Mucosa of gallbladder (tissue), 1 donor: ENCODE measurements around the gene ZCCHC3. TPM values are rescaled to one million over a fixed set of nuclear protein-coding genes. Genes with fewer than 3 reads are reported as not detected.
A peak's percentile ranks its signal among the peaks of the same experiment; 100 is the strongest.
"Not testable (repeated sequence)": the region's sequence is repeated elsewhere in the genome, so short reads cannot be mapped to it uniquely, and the experiment has no call there.

Experiments used
- DNase-seq: peaks from one replicate; pipeline ENCODE4 v3.0.0-alpha.2; 2020; ENCODE audit warnings: low spot score
- total RNA-seq: library from RNA; stranded (reverse); gene quantifications from one replicate; pipeline ENCODE4 v1.2.1, GENCODE V29; 2021
- donor health status: DM: no; HTN: no; CAD: no.

Gene ZCCHC3, protein sequence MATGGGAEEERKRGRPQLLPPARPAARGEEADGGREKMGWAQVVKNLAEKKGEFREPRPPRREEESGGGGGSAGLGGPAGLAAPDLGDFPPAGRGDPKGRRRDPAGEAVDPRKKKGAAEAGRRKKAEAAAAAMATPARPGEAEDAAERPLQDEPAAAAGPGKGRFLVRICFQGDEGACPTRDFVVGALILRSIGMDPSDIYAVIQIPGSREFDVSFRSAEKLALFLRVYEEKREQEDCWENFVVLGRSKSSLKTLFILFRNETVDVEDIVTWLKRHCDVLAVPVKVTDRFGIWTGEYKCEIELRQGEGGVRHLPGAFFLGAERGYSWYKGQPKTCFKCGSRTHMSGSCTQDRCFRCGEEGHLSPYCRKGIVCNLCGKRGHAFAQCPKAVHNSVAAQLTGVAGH
- 16.7 TPM for total RNA-seq

DNA sequence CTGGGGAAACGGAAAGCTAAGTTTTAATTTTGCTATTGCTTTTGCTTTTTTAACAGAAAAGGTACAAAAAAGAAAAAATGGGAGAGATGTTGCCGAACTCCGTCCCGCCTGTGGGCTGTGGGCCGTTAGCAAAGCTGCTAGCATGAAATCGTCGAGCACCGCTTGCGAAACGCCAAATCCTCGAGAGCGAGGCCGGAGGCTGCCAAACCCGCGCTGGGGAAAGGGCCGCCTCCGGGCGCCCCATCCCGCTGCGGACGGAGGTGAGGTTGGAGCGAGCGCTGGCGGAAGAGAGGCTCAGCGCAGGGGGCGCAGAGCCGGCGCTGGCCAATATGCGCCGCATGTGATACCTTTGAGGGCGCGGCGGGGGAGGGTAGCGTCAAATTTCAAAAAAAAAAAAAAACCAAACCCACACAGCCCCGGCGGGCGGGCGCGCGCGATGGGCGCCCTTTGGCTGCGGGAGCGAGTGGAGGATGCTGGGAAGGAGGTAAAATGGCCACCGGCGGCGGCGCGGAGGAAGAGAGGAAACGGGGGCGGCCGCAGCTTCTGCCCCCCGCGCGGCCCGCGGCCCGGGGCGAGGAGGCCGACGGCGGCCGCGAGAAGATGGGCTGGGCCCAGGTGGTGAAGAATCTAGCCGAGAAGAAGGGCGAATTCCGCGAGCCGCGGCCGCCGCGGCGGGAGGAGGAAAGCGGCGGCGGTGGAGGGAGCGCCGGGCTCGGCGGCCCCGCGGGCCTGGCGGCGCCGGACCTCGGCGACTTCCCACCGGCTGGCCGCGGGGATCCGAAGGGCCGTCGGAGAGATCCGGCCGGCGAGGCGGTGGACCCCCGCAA, at the start of gene ZCCHC3:
TSS of gene ZCCHC3 (plus strand) at position 473 of the 827 bp plus-strand sequence. CDS start at position 490, 17 bp downstream.
- DNase-seq = peak; percentile 82

DNA sequence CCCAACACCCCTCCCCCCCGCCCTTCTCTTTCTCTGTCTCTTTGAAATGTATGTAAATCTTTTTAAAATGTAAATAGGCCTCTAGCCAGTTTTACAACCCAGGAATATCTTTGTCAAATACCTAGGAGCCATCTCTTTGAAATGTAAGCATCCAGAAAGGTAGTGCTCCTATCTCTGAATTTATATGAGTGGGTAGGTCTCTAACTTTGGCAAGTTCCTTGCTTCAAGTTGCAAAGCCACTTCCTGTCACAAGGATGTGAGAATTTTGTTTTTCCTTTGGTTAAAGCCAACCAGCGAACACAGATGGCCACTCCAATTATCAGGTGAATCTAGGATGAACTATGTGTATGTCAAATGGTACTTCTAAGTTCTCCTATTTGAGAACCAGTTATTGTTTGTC, 46.0 kb upstream of the ZCCHC3 start:
- no peak for DNase-seq

DNA sequence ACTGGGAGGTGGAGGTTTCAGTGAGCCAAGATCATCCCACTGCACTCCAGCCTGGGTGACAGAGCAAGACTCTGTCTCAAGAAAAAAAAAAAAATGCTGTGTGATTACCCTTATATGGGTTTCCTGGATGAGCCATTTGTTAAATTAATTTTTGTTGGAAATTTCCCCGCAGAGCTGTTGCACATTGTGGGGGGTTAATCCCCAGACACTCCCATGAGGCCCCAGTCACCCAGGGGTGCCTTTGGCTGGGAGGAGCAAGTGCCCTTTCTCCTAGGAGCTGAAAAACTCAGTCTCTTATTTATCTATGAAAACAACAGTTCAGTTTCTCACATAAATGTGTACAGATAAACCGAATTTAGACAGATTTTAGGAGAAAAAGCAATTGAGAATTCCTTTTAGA, 44.6 kb upstream of the ZCCHC3 start:
- DNase-seq = no peak

DNA sequence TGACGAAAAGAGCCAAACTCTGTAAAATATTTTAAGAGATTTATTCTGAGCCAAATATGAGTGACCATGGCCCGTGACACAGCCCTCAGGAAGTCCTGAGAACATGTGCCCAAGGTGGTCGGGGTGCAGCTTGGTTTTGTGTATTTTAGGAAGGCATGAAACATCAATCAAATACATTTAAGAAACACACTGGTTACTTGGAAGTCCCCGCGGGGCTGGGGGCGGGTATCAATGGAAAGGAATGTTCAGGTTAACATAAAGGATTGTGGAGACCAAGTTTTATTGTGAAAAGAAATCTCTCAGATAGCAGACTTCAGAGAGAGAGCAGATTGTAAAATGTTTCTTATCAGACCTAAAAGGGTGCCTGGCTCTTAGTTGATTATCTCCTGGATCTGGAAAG, 43.9 kb upstream of the ZCCHC3 start:
- DNase-seq = not testable (repeated sequence)

GRCh38 chr20:257419-257818, 40.0 kb upstream of the ZCCHC3 start, which contains the start of gene DEFB132:
TSS of gene DEFB132 (plus strand) at chr20:257724. CDS start at chr20:257779, 55 bp downstream.
- DNase-seq = peak; percentile 45

GRCh38 chr20:258269-258858, 39.0 kb upstream of the ZCCHC3 start:
- DNase-seq = no peak

GRCh38 chr20:258963-259362, 38.4 kb upstream of the ZCCHC3 start:
- no peak for DNase-seq

DNA sequence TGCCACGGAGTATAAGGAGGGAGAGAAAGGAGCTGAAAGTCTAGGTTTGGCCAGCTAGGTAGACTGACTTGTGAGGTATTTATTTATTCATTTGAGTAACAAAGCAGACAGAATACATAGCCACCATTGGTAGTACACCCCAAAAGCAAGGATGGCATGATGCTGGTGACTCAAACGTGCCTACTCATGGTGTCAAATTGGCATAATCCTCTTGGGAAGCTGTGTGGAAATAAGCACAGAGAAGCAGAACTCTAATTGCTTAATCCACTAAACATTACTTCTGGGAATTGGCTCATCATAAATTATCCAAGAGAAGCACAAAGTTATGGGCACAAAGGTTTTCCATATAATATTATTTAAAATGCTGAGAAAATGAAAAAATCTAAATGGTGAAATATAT, 37.4 kb upstream of the ZCCHC3 start:
- no peak for DNase-seq

DNA sequence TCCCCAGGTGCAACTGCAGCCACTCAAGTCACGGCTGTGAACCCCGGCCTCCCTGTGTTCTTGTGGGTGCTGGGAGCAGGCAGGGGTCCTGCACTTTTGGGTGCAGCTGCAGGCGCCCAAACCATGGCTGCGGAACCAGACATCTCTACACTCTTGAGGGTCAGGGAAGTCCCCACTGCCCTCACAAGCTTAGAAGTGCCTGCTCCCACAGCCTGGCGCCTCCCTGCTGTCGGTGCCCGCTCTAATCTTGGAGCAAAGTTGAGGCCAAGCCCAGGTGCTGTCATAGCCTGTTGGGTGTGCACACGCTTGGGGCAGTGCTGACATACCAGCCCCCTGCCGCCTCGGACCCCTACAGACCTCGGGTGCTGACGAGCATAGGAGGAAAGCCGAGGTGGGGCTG, 33.7 kb upstream of the ZCCHC3 start:
- DNase-seq = no peak

- peak; percentile 78 for DNase-seq
These were observed 30.5 kb upstream of the ZCCHC3 start for GRCh38 chr20:266596-267562.

- DNase-seq = peak; percentile 4
These were observed 26.9 kb upstream of the ZCCHC3 start for GRCh38 chr20:270517-270916.

GRCh38 chr20:271069-271468, 26.3 kb upstream of the ZCCHC3 start:
- DNase-seq = peak; percentile 5

DNA sequence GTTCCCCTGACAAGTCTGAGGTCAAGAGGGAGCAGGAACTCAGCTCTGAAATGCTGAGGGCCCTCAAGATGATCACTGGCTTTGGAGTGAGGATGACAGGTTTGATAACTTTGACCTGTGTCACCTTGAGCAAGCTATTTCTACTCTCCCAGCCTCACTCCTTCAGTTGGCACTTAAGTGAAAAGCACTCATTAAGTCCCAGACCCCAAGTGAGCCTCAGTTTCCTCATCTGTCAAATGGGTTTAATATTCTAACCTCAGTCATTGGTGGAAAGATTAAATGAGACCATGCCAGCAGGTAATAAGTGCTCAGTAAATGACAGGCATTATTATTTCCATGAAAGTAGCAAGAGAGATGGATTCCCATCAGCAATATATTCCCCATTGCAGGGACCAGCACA, 25.8 kb upstream of the ZCCHC3 start:
- DNase-seq = peak; percentile 4

- DNase-seq = peak; percentile 6
These were observed 24.7 kb upstream of the ZCCHC3 start for GRCh38 chr20:272718-273117.

DNA sequence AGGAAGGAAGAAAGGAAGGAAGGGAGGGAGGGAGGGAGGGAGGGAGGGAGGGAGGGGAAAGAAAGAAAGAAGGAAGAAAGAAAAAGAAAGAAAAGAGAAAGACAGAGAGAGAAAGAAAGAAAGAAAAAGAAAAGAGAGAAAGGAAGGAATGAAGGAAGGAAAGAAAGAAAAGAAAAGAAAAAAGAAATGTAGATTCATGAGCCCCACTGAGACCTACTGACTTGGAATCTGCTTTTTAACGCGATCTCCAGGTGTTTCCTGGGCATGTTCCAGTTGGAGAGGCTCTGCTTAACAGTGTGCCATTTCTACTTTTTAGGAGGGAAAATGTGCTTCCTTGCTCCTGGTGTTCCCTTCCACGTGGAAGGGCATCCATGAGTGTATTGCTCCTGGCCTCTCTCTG, 23.5 kb upstream of the ZCCHC3 start:
- DNase-seq = no peak

DNA sequence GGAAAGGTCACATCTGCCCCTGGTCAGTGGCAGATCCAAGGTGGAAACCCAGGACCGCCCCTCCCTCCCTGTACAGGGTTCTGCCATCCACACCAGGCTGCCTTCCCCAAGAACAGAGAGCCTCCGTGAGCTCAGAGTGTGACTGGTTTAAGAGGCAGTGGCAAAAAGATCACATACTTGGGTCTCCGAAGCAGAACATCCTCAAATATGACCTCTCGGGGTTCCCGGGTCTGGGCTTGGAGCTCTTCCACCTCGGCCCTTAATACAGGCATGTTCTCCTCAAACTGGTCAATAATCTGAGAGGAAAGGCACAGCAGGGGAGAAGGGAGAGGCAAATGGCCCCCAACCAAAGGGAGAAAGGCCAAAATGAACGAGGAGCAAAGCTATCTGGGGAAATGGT, 21.6 kb upstream of the ZCCHC3 start:
- no peak for DNase-seq

DNA sequence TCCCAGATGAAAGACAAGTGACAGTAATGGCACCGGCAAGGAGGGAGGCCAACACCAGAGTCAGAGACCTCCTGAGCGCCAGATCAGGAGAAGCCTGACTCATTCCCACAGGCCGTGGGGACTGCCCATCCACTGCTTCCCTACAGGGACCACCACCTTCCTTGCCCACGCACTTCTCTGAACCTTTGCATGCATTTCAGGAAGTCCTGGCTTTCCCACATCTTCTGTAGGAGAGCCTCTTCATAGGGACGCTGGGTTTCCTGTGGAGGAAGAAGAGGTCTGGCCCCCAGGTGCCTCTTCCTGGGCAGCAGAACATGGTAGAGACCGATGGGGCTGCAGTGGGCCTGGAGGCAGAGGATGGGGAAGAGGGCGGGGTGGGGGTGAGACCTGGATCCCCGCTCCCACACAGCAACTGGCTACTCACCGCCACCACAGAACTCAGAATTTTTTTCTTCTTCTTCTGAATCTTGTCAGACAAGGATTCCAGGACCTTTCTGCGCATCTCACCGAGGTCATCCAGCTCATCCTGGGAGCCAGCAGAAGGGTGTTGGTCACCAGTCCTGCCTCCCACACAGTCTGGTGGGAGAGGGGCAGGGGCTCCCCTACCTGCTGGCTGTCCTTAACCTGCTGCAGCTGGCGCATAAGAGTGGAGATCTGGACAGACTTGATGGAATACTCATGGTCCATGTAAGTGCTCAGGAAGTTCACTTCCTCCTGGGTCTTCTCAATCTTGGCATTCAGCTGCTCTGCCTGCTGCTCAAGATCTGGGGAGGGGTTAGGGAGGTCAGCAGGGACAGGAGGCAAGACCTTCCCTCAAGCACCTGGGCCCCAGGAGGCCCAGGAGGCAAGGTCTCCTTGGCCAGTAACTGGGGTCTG, 20.5 kb upstream of the ZCCHC3 start:
- no peak for DNase-seq

GRCh38 chr20:277496-277781, 19.9 kb upstream of the ZCCHC3 start:
- no peak for DNase-seq

DNA sequence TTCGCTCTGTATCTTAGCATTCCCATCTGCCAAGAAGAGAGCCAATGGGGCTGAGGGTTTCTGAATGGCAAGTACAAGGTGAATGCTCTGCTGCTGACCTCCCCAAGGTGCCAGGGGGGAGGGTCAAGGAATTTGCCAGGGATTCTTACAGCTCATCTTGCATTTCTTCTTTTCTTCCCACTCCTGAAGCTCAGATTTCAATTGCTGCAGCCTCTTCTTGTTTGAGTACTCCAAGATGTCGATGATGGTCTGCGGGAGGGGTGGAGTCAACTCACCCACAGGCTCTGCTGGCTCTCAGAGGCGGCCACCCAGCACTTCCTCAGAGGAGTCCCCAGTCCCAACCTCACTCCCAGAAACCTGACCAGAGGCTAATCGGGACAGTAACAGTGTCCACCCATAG, 19.2 kb upstream of the ZCCHC3 start:
- DNase-seq = no peak
